Neutrophil (primary cell): ENCODE results near the gene CHKA.

Experiments used
- H3K27ac ChIP-seq: fragments of 200-600 bp; sonication (generic); 2 replicates; pipeline ENCODE4 v1.5.1; 2016; ENCODE audit warnings: mild to moderate bottlenecking, moderate library complexity
- H3K27me3 ChIP-seq: fragments of 200-600 bp; sonication (generic); 2 replicates; pipeline ENCODE4 v1.6.0; 2016; ENCODE audit warnings: mild to moderate bottlenecking
- H3K36me3 ChIP-seq: fragments of 200-600 bp; sonication (generic); 2 replicates; pipeline ENCODE4 v1.5.1; 2017
- H3K4me1 ChIP-seq, 2 experiments: fragments of 200-600 bp in 1 of 2; sonication (generic) in 1 of 2; 1 replicate in 1 of 2; 2 replicates in 1 of 2; pipeline versions ENCODE4 v1.5.1 to v1.6.1; 2013 to 2016; ENCODE audit warnings: low read depth in 1 of 2, low read length in 1 of 2, mild to moderate bottlenecking in 1 of 2, moderate library complexity in 1 of 2; ENCODE audit not compliant: control insufficient read depth in 1 of 2, insufficient read depth in 1 of 2
- H3K4me3 ChIP-seq, 2 experiments: fragments of 200-600 bp in 1 of 2; sonication (generic) in 1 of 2; 1 replicate in 1 of 2; 2 replicates in 1 of 2; pipeline ENCODE4 v1.5.1; 2013 to 2016; ENCODE audit warnings: low read depth in 1 of 2, low read length in 1 of 2, mild to moderate bottlenecking in 1 of 2, moderate library complexity in 1 of 2
- H3K9me3 ChIP-seq: fragments of 200-600 bp; sonication (generic); 2 replicates; pipeline ENCODE4 v1.5.1; 2016
- CTCF ChIP-seq: fragments of 200-600 bp; sonication (generic); IDR thresholded peaks from 2 replicates; pipeline ENCODE4 v1.5.1; 2016; ENCODE audit warnings: antibody characterized with exemption

The CHKA gene

GRCh38 chr11:68002938-68003845 is 118.0 kb downstream of the CHKA start:
- H3K4me1 ChIP-seq, result peaks cover 27 to 31% of the 10 kb centered on the region in 2 experiments
- peak overlapping the region; percentile 96 for H3K27ac ChIP-seq
- no peaks in the 10 kb centered on the region for H3K9me3 ChIP-seq
- no peaks in the 10 kb centered on the region for H3K27me3 ChIP-seq
- TF ChIP-seq CTCF, result no peak
- H3K36me3 ChIP-seq, result peaks cover 18% of the 10 kb centered on the region
- H3K4me3 ChIP-seq, result peak overlapping the region; percentile 59 to 88
